Activated naive CD8-positive, alpha-beta T cell treated with anti-CD3 and anti-CD28 coated beads, Interleukin-2, amount 50 U/mL, for 24 hours (primary cell): ENCODE data around the gene CALHM5.
A peak's percentile ranks its signal among the peaks of the same experiment; 100 is the strongest.

Experiments used
- ATAC-seq: fragments of 150-1000 bp; cut with Tn5 transposase; one replicate; pipeline ENCODE4 v1.10.0; 2021
- DNase-seq: peaks from one replicate; pipeline ENCODE4 v3.0.0; 2021
- H3K27ac Mint-ChIP-seq: one replicate; pipeline ENCODE4 v1.8.0; 2021; ENCODE audit warnings: mild to moderate bottlenecking, mixed read lengths
- H3K27me3 Mint-ChIP-seq: one replicate; pipeline ENCODE4 v1.8.0; 2021; ENCODE audit warnings: mixed read lengths
- H3K36me3 Mint-ChIP-seq: one replicate; pipeline ENCODE4 v1.8.0; 2021; ENCODE audit warnings: low read depth, mixed read lengths
- H3K4me1 Mint-ChIP-seq: one replicate; pipeline ENCODE4 v1.8.0; 2021; ENCODE audit warnings: mixed read lengths
- H3K4me3 Mint-ChIP-seq: one replicate; pipeline ENCODE4 v1.8.0; 2021; ENCODE audit warnings: mild to moderate bottlenecking, moderate library complexity, mixed read lengths
- H3K9me3 Mint-ChIP-seq: one replicate; pipeline ENCODE4 v1.8.0; 2021; ENCODE audit warnings: mixed read lengths

The CALHM5 gene

GRCh38 chr6:116553451-116553850 lies 42.0 kb downstream of the CALHM5 start, which contains the start of gene CALHM4:
CALHM4 (plus strand) TSS chr6:116553751; CDS start chr6:116553794, 43 bp downstream.
- H3K4me1 Mint-ChIP-seq = no peaks in the 10 kb centered on the region

GRCh38 chr6:116556065-116556464 lies 44.6 kb downstream of the CALHM5 start:
- H3K9me3 Mint-ChIP-seq = no peaks in the 10 kb centered on the region
- ATAC-seq = no peak
- H3K36me3 Mint-ChIP-seq = no peaks in the 10 kb centered on the region
- no peaks in the 10 kb centered on the region for H3K4me1 Mint-ChIP-seq
- peaks cover 8% of the 10 kb centered on the region for H3K27me3 Mint-ChIP-seq
- DNase-seq = no peak
- no peak overlapping the region for H3K4me3 Mint-ChIP-seq
- H3K27ac Mint-ChIP-seq = no peak overlapping the region

More at GRCh38 chr6:116553451-116553850, 42.0 kb downstream of the CALHM5 start, which contains the start of gene CALHM4:
- Mint-ChIP-seq H3K27me3 (peaks cover 11% of the 10 kb centered on the region), H3K27ac (no peak within 1 kb of the TSS), H3K36me3 (no peaks in the 10 kb centered on the region), H3K4me3 (no peak within 1 kb of the TSS), H3K9me3 (no peaks in the 10 kb centered on the region)
- ATAC-seq = no peak
- no peak for DNase-seq

- ATAC-seq (no peak), DNase-seq (no peak)
- Mint-ChIP-seq H3K4me3 (no peak overlapping the region), H3K9me3 (no peaks in the 10 kb centered on the region), H3K27me3 (peaks cover 5% of the 10 kb centered on the region), H3K27ac (no peak overlapping the region), H3K36me3 (no peaks in the 10 kb centered on the region), H3K4me1 (no peaks in the 10 kb centered on the region)
These were observed 45.5 kb downstream of the CALHM5 start for GRCh38 chr6:116556814-116557415.

GRCh38 chr6:116557893-116558292 lies 46.5 kb downstream of the CALHM5 start:
- no peak overlapping the region for H3K4me3 Mint-ChIP-seq
- H3K4me1 Mint-ChIP-seq = no peaks in the 10 kb centered on the region
- no peak overlapping the region for H3K27ac Mint-ChIP-seq
- peaks cover 2% of the 10 kb centered on the region for H3K27me3 Mint-ChIP-seq
- ATAC-seq (no peak), DNase-seq (no peak)
- H3K36me3 Mint-ChIP-seq = no peaks in the 10 kb centered on the region
- no peaks in the 10 kb centered on the region for H3K9me3 Mint-ChIP-seq

- H3K4me3 Mint-ChIP-seq = no peak overlapping the region
- H3K27ac Mint-ChIP-seq = no peak overlapping the region
- H3K36me3 Mint-ChIP-seq = no peaks in the 10 kb centered on the region
- H3K27me3 Mint-ChIP-seq = peaks cover 9% of the 10 kb centered on the region
- ATAC-seq = no peak
- no peaks in the 10 kb centered on the region for H3K9me3 Mint-ChIP-seq
- H3K4me1 Mint-ChIP-seq = peaks cover 6% of the 10 kb centered on the region
- no peak for DNase-seq
These were observed 48.7 kb downstream of the CALHM5 start for GRCh38 chr6:116560130-116560529.

GRCh38 chr6:116561377-116562018 lies 50.1 kb downstream of the CALHM5 start:
- H3K4me3 Mint-ChIP-seq = no peak overlapping the region
- H3K4me1 Mint-ChIP-seq = peaks cover 6% of the 10 kb centered on the region
- DNase-seq (peak; percentile 69), ATAC-seq (peak; percentile 65)
- H3K27ac Mint-ChIP-seq = no peak overlapping the region
- no peaks in the 10 kb centered on the region for H3K36me3 Mint-ChIP-seq
- H3K27me3 Mint-ChIP-seq = peaks cover 9% of the 10 kb centered on the region
- no peaks in the 10 kb centered on the region for H3K9me3 Mint-ChIP-seq

- ATAC-seq = no peak
- DNase-seq = no peak
- peaks cover 6% of the 10 kb centered on the region for H3K4me1 Mint-ChIP-seq
- no peaks in the 10 kb centered on the region for H3K36me3 Mint-ChIP-seq
- H3K9me3 Mint-ChIP-seq = no peaks in the 10 kb centered on the region
- no peak overlapping the region for H3K27ac Mint-ChIP-seq
- peaks cover 9% of the 10 kb centered on the region for H3K27me3 Mint-ChIP-seq
- no peak overlapping the region for H3K4me3 Mint-ChIP-seq
These were observed 50.6 kb downstream of the CALHM5 start for GRCh38 chr6:116562019-116562403.

- peaks cover 9% of the 10 kb centered on the region for H3K27me3 Mint-ChIP-seq
- DNase-seq = no peak
- H3K9me3 Mint-ChIP-seq = no peaks in the 10 kb centered on the region
- ATAC-seq = no peak
- H3K27ac Mint-ChIP-seq = no peak overlapping the region
- peaks cover 6% of the 10 kb centered on the region for H3K4me1 Mint-ChIP-seq
- no peaks in the 10 kb centered on the region for H3K36me3 Mint-ChIP-seq
- H3K4me3 Mint-ChIP-seq = no peak overlapping the region
These were observed 51.2 kb downstream of the CALHM5 start for GRCh38 chr6:116562614-116563013.

GRCh38 chr6:116563830-116564229 lies 52.4 kb downstream of the CALHM5 start:
- ATAC-seq (no peak), DNase-seq (no peak)
- Mint-ChIP-seq H3K36me3 (no peaks in the 10 kb centered on the region), H3K9me3 (no peaks in the 10 kb centered on the region), H3K4me3 (no peak overlapping the region), H3K27me3 (peaks cover 9% of the 10 kb centered on the region), H3K4me1 (peaks cover 11% of the 10 kb centered on the region), H3K27ac (no peak overlapping the region)

GRCh38 chr6:116564311-116564710 lies 52.9 kb downstream of the CALHM5 start:
- ATAC-seq (no peak), DNase-seq (no peak)
- Mint-ChIP-seq H3K27ac (no peak overlapping the region), H3K27me3 (peaks cover 9% of the 10 kb centered on the region), H3K36me3 (no peaks in the 10 kb centered on the region), H3K4me1 (peaks cover 16% of the 10 kb centered on the region), H3K4me3 (no peak overlapping the region), H3K9me3 (no peaks in the 10 kb centered on the region)

- DNase-seq (peak; percentile 25), ATAC-seq (peak; percentile 38)
- H3K4me1 Mint-ChIP-seq = peaks cover 23% of the 10 kb centered on the region
- no peaks in the 10 kb centered on the region for H3K9me3 Mint-ChIP-seq
- H3K27ac Mint-ChIP-seq = no peak overlapping the region
- H3K36me3 Mint-ChIP-seq = no peaks in the 10 kb centered on the region
- peaks cover 9% of the 10 kb centered on the region for H3K27me3 Mint-ChIP-seq
- peak overlapping the region; percentile 33 for H3K4me3 Mint-ChIP-seq
These were observed 53.8 kb downstream of the CALHM5 start for GRCh38 chr6:116564921-116565872.

GRCh38 chr6:116568111-116568510 lies 56.7 kb downstream of the CALHM5 start:
- Mint-ChIP-seq H3K4me3 (no peak overlapping the region), H3K27me3 (peaks cover 9% of the 10 kb centered on the region), H3K4me1 (peaks cover 36% of the 10 kb centered on the region), H3K27ac (no peak overlapping the region), H3K9me3 (no peaks in the 10 kb centered on the region), H3K36me3 (peaks cover 6% of the 10 kb centered on the region)
- no peak for ATAC-seq
- DNase-seq = no peak

GRCh38 chr6:116568821-116569755 lies 57.6 kb downstream of the CALHM5 start:
- H3K27me3 Mint-ChIP-seq = peaks cover 4% of the 10 kb centered on the region
- peak overlapping the region; percentile 98 for H3K4me3 Mint-ChIP-seq
- DNase-seq (no peak), ATAC-seq (no peak)
- H3K9me3 Mint-ChIP-seq = no peaks in the 10 kb centered on the region
- H3K36me3 Mint-ChIP-seq = peaks cover 13% of the 10 kb centered on the region
- H3K27ac Mint-ChIP-seq = no peak overlapping the region
- peaks cover 46% of the 10 kb centered on the region for H3K4me1 Mint-ChIP-seq
